Measurements from ENCODE around the gene TSHZ2.

The TSHZ2 gene

DNA sequence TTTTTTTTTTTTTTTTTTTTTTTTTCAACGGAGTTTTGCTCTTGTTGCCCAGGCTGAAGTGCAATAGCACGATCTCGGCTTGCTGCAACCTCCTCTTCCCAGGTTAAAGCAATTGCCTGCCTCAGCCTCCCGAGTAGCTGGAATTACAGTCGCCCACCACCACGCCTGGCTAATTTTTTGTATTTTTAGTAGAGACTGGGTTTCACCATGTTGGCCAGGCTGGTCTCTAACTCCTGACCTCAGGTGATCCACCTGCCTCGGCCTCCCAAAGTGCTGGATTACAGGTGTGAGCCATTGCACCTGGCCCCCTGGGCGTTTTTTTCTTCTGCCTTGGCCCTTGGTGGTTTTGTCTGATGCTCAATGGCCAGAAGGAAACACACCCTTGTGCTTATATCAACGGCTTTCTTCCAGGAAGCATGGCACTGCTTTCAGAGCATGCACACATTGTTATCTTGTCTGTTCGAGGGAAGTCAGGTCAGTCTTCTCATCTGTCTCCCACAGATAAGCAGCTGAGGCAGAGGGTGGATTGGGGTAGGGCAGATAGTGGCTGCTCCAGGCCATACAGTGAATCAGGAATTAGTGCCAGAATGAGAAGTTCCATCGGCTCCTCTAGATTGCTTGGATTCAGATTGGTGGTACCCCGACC, 203.1 kb downstream of the TSHZ2 start:
- DNase-seq = no peak

DNA sequence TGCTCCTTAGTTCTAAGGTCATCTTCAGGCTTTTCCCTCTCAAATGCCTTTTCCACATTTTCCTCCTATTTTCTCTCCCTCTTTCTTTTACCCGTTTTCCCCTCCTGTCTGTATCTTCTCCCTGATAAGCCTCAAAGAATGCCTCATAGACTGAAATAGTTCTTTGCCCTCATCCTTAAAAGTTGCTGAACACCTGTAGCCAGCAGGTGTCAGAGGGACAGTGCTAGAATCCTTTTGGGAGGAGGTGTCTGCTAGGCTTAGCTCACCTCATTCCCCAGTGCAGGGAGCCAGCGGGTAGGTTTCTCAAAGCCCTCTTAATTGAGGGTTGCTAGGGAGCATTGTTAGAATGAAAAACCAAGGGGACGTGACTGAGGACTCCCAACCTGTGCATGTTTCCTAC, 204.0 kb downstream of the TSHZ2 start:
- no peak for DNase-seq

DNA sequence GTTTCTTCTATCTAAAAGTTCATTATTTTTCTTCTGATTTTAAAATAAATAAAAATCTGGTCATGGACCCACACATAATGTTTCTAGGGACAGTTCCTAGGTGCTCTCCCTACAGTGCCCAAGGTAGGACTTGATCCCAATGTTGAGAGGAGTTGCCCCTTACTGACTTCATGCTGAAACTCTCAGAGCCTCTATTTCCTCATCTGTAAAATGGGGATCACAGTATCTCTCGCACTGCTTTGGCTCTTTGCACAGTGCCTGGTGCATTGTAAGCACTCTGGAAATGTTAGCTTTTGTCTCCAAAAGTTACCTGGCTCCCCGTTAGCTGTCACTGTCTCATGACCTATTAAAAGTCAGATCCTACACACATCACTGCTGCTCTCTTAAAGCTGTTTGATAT, 205.5 kb downstream of the TSHZ2 start:
- no peak for DNase-seq

DNA sequence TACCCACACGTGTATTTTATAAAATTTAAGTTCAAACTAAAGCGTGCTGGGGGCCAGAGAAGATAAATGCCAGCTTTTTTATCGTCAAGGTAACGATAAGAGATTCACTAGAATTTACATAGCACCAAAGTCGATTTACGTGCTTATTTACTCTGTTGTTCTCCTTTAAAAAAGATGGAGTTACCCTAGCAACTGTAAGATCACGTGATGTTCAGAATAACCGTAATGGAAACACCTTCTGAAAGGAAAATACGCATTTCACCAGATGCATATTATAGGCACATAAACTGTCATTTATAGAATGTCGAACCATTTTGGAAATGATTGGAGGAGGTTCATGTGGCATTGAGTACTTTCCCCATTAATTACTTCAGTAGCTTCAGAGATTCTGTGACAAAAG, 207.6 kb downstream of the TSHZ2 start:
- DNase-seq = no peak

DNA sequence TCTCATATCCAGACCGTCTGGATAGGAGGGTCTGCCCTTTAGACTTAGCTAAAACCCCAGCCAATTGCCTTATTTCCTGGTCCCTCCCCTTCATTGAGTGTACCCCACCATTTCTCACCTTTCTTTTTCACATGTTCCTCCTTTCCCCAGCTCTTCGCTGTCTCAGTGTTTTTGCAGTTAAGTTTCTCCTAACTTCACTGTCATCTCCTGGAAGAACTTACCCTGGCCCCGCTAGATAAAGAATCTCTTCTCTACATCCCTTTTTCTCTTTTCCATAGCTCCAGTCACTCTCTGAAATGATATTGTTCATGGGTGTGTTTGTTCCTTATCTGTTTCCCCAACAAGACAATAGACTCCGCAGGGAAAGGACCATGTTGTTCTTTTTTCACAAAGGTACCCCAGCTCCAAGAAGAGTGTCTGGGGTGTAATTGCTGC, 208.8 kb downstream of the TSHZ2 start:
- DNase-seq = no peak

DNA sequence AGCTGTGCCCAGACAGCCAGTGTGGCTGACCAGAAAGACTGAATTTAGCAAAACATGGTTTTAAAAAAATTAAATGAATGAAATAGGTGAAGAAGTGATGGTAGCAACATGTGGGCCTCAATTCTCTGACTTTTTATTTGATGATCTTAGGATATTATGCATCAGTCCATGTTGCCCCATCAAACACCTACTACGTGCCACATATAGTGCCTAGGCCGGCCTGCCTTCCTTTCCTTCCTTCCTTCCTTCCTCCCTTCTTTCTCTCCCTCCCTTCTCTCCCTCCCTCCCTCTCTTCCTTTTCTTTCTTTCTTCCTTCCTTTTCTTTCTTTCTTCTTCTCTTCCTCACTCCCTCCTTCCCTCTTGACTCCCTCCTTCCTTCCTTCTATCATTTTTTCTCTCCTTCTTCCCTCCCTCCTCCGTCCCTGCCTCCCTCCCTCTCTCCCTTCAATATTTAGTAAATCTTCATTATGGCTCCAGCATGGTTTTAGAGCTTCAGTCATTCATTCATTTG, 209.8 kb downstream of the TSHZ2 start:
- DNase-seq = no peak

DNA sequence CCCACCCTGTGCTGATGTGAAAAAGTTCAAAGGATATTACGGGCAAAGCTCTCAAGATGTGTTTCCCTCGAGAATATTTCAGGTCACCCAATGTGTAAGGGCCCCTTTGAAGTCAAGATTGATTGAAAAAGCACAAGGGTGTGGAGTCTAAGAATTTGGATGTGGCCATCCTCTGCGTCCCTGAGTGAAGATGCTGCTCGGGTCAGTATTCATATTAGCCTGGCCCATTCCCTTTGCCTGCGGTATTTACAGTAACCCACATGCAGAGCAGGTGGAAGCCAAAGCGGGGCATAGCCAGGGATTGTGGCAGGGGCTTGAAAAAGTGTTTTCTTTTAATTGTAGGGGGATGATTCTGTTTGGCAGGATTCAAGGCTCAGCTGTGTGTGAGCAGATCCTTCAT, 211.0 kb downstream of the TSHZ2 start:
- no peak for DNase-seq

DNA sequence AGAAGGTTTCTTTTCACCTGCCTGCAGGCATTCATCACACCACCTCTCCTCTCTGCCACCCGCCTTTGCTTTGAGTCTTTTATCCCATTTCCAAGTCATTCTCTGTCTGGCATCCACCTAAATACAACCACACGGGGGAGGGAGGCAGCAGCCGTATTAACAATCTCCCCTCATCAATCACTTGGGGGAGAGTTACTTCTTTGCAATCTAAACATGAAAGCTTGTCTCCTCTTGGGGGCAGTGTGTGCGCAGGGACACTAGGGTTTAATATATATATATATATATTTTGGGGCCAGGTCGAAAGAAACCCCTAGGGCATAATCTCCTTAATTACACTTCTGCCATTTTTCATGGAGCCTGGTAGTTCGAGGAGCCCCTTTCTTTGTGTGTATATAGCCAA, 214.5 kb downstream of the TSHZ2 start:
- no peak for DNase-seq

DNA sequence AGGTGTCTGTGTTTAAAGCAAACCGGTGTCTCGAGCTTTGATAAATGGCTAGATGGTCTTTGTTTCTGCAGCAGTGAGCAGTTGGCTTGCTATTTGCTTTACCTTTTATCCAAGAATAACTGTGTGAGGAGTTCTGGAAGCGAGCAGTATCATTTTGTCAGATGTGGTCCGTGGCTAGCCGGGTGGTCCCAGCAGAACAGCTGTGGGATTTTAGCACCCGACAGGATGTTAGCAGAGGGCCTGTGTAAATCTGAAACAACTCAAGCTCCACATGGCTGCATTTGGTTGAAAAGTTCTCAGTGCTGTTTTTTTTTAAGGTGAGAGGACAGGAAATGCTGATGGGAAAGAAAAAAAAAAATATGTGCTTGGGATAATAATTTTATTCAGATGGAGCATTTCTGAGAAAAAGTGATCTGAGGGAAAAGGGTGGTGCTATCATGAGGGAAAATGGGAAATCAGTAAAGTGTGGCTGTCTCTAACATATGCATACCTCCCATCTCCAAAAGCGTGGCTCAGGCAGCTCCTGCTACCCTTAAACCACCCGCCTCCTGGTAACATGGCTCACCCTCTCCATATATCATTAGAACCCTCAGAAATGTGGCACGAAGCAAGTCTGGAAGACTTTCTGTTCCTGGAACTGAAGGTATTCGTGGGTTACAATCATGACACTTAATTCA, 215.4 kb downstream of the TSHZ2 start:
- DNase-seq = peak; percentile 46

DNA sequence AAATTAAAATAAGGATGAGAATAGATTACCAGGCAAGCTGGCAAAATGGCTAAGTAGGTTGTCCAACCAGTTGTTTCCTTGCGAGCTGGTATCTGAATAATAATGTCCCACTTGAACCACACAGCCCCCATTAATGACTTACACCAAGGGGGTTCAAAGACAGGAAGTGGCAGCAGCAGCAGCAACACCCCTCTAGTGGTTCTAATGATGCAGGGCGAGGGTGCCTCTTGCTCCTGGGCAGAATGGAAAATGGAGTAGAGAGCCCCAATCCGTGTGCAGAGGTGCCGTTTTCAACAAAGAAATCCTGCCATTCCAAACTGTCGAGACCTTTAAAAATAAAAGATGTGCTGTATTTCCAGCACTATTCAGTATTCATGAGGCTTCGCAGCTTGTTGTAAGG, 218.1 kb downstream of the TSHZ2 start:
- DNase-seq = no peak

DNA sequence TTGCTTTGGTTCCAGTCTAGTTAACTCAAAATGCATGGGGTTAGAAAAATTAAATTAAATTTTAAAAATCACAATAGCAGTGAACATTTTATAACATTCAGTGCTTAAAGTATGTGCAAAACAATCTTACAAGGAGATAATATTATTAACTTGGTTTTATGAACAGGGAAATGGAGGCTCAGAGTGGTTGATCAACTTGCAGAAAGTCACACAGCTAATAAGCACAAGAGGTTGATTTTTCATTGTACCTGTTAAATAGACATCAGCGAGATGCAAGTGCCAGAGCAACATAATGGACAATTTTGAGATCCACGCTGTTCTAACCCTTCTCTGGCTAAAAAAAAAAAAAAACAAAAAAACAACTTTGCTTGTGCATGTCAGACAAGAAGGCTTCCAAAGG, 219.8 kb downstream of the TSHZ2 start:
- DNase-seq = no peak

DNA sequence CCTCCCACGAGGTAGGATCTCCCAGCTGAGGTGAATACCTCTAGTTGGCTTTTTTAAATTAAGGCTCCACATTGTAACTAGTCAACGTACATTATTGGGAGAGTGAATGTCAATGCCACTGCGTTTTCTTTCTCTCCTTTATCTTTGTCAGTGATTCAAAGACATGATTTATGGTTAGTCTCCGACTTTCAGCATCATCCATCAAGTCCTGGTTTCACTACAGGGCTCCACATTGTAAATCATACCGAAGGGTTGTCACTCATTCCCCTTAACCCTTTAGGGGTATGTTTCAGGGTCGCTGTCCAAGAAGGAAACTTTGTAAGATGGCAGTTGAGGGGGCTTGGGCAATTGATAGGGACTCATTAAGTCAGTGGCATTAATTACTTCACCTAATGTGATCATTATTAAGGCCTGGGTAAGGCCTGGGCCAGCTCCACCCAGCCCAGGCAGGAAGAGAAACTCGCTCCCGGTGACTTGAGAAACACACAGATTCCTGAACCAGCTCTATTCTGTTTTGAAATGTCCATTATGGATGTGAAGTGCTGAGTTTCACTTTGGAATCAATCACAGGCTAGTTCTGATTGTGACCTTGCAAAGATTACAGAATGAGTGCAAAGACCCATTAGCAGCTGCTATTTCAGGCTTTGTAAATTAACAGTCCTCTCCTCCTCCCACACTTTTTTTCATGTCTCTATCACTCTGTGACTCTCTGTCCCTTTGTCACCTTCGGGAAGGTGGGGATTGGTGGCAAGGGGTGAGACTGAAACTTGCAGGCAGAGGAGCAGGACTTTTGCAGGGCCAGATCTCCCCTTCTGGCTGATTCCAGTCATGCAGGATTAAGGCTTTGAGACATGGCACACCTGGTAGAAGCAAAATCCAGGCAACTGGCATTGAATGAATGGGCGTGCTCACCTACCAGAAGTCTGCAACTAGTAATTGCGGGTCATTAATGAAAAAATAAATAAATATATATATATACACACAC, 222.4 kb downstream of the TSHZ2 start:
- no peak for DNase-seq

DNA sequence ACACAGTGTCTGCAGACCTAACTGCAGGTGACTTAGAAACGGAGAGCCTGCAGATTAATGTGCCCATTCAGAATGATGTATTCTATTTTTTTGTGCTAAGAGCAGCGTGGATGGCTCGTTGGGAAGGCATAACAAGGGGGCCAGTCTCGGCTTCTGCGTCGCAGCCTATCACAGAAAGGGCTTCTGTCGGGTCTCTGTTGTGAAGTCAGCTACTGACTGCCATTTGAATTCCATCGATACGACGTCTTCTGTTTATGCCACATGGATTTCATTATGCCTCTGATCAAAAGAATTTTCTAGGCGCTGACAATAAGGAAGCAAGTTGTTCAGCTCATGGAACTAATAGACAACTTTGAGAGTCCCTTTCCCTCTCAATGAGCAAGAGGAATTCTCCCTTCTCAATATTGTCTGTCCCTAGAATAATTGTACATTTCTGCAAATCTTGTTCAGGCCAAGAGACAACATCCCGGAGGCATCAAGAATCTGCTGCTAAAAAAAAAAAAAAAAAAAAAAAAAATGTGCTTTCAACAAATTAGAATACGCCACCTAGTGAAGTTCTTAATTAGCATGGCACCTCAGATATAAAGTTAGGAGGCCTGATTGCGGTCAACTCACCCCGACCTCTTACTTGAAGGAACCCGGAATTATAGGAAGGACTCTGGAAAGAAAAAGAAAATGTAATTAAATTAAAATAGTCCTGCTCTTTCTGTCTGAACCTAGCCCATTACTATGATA, 223.9 kb downstream of the TSHZ2 start:
- no peak for DNase-seq

DNA sequence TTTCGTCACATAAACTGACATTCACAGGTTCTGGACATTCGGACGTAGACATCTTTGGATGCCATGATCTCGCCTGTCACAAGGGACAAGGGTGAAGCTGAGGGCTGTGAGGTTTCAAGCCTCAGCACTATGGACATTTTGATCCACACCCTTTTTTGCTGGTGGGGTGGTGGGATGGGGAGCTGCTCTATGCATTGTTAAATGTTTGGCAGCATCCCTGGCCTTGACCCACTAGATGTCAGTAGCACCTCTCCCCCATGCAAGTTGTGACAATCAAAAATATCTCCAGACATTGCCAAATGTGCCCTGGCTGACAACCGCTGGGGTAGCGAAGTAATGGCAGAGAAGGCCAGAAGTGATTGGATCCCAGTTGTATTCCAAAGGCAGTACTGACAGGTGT, 229.4 kb downstream of the TSHZ2 start:
- no peak for DNase-seq

DNA sequence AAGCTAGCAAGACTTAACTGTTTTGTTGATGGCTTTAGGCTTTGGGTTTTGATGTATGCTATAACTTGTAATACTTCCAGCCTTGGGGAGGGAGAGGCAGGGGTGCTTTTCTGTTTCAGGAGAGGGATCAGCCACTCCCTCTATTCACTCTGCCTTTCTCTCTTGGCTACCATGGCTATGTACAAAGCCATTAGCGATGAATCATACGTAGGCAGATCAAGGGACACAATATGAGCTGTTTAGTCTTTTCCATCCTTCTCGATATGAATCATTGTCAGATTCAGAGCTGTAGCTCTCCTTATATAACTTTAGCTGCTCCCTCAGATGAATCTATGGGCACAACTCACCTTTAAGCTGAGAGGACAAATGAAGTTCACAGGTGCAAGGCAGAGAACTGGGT, 230.6 kb downstream of the TSHZ2 start:
- no peak for DNase-seq

DNA sequence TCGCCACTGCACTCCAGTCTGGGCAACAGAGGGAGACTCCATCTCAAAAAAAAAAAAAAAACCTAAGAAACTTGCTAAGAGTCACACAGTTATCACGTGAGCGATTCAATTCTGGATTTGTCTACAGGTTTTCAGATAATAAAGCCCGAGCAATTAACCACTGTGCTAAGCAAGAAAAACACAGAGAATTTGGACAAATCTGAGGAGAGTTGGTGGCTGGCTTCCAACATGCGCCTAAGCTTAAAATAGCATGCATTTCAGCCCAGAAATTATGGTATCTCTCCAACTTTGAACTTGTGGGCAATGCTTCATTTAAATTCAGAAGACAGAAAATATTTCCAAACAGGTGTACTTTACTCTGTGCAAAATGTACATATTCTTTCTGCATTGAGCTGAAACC, 232.9 kb downstream of the TSHZ2 start:
- DNase-seq = no peak

DNA sequence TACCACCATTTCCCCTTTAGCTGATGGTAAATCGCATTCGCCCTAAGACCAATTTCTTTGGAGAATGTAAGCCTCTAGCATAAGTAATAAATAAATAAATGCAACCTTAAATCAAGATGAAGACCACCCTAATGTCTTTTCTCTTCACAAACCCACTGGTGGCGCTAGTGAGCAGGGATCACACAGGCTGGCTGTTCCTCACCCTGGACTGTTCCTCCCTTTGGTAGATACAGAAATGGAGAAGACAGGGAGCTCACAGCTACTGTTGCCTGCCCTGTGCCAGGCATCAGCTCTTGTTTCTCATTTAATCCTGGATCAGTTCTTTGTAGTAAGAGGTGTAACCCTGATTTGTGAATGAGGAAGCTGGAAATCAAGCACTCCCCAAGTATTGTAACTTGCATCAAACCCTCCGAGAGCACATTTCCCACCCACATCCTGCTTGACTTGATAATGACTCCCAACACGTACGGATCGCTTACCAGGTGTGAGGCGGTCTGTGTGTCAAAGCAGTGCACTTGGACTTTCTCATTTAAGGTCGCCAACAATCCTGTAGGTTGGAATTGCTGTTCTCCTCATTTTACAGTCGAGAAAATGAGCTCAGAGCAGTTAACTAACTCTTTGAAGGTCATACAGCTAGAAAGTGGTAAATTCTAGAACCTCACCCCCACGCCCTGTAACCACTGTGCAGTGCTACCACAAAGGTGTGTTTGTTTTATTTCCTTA, 236.1 kb downstream of the TSHZ2 start:
- no peak for DNase-seq

DNA sequence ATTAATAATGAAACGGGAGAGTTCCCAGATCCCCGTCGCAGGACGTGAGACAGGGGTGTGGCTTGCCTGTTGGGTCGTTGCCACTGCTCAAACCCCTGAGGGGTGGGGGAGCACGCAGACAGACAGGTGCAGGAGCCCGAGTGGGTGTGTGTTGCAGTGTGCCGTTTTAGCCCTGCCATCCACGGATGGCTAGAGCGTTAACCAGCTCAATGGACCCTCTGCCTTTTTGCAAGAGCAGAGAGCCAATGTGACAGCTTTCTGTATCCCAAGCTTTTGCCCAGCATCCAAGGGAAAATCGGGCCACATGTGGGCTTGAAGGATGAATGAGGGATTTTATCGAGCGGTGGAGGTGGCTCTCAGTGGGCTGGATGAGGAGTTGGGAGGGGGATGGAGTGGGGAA, 237.9 kb downstream of the TSHZ2 start:
- DNase-seq = no peak

DNA sequence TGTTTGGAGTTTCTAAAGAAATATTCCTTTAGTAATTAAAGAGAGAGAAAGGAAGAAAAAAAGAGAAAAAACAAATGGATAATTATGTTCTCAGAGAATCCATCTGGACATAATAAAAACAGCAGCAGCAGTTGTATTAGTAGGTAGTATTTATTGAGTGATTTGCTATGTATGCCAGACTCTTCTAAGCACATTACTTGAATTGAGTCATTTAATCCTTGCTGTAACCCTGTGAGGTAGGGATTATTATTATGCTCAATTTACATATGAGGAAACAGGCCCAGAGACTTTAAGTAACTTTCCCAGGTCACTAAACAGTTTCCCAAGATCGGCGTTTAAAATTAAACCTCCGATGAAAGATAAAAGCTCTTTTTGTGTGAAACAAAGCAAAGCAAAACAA, 238.8 kb downstream of the TSHZ2 start:
- no peak for DNase-seq

DNA sequence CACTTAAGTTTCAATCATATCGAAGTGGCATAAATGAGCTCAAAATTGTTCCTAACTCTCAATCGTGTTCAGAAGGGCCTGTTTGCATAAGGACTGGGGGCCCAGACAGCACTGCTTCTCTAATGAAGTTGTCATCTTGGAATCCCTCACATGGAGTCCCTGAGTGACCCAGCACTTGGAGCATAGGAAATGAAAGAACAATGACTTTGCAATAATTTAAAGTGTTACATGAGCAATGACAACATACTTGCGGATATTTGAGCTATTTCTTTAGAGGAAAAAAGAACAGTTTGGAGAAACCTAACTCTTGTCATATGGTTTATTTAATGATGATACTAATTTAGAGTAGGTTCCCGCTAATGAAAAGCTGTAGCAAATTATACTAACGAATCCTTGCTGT, 239.9 kb downstream of the TSHZ2 start:
- DNase-seq = no peak

DNA sequence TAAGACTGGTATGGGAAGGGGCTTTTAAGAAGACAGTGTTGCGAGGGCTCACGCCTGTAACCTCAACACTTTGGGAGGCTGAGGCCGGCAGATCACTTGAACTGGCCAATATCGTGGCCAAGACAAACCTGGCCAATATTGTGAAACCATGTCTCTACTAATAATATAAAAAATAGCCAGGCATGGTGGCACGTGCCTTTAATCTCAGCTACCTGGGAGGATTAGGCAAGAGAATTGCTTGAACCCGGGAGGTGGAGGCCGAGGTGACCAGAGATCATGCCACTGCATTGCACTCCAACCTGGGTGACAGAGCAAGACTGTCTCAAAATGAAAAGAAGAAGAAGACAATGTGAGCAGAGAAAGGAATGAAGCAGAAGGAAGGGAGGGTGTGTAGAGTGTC, 242.2 kb downstream of the TSHZ2 start:
- no peak for DNase-seq

DNA sequence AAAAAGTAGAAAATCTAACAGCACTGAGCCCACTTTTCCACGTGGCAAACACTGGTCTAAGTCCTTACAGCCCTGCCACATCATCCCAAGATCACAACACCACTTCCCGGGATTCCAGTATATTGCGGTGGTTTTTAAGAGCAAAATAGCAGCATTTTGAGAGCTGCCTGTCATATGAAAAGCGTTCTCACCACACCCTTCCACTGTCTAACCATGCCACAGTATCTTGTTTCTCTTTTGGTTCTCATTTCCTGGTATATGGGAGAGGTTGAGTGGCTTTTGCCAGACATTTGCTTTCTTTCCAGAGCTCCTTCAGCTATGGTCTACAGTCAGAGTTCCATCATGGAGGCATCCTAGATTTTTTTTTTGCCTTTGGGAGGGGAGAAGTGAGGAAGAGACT, 243.0 kb downstream of the TSHZ2 start:
- DNase-seq = no peak

Measured in right hindlimb (tissue), 1 donor.